GM12872 (cell line): ENCODE measurements around the gene GBA3.

Experiments
- TF ChIP-seq, protein P1 (sequence below): IDR thresholded peaks from 3 replicates; pipeline ENCODE4 v1.5.1; 2011; ENCODE audit warnings: low read depth, mild to moderate bottlenecking, low read length, moderate library complexity; ENCODE audit not compliant: insufficient read depth

The GBA3 gene

DNA sequence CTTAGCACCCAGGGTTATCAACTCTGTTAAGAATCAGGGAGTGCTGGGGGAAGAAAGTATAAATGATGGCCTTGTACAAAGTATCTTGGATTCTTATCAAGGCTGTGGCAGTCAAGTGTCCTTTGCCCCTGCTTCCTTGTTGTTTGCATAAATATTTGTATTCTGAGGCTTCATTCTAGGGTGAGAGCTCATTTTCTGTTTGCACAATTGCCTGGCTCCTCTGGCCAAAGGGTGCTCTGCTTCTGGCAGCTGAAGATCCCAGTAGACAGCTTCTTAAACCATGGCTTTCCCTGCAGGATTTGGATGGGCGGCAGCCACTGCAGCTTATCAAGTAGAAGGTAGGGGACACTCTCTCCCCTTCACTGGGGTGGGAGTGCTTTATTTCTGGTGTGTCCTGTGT lies at the start of gene GBA3:
GBA3 (plus strand) TSS at position 202 of the 400 bp plus-strand sequence.
- TF ChIP-seq, protein P1, sequence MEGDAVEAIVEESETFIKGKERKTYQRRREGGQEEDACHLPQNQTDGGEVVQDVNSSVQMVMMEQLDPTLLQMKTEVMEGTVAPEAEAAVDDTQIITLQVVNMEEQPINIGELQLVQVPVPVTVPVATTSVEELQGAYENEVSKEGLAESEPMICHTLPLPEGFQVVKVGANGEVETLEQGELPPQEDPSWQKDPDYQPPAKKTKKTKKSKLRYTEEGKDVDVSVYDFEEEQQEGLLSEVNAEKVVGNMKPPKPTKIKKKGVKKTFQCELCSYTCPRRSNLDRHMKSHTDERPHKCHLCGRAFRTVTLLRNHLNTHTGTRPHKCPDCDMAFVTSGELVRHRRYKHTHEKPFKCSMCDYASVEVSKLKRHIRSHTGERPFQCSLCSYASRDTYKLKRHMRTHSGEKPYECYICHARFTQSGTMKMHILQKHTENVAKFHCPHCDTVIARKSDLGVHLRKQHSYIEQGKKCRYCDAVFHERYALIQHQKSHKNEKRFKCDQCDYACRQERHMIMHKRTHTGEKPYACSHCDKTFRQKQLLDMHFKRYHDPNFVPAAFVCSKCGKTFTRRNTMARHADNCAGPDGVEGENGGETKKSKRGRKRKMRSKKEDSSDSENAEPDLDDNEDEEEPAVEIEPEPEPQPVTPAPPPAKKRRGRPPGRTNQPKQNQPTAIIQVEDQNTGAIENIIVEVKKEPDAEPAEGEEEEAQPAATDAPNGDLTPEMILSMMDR = no peak

- TF ChIP-seq, protein P1 = no peak
These were observed 48.8 kb upstream of the GBA3 start for GRCh38 chr4:22643952-22644351.

- TF ChIP-seq, protein P1 = no peak
These were observed 47.1 kb upstream of the GBA3 start for GRCh38 chr4:22645481-22646182.

DNA sequence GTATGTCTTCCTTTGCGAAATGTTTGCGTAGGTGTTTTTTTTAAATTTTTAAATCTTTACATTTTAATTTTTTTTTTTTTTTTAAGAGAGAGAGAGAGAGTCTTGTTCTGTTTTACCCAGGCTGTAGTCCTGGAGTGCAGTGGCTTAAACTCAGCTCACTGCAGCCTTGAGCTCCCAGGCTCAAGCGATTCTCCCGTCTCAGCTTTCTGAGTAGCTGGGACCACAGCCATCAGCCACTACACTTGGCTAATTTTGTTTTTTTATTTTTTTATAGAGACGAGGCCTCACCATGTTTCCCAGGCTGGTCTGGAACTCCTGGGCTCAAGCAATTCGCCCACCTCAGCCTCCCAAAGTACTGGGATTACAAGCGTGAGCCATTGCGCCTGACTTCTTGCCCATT lies 43.7 kb upstream of the GBA3 start:
- TF ChIP-seq, protein P1 = no peak

GRCh38 chr4:22650771-22651170 lies 42.0 kb upstream of the GBA3 start:
- TF ChIP-seq, protein P1 = no peak

GRCh38 chr4:22653752-22654151 lies 39.0 kb upstream of the GBA3 start:
- TF ChIP-seq, protein P1 = no peak

DNA sequence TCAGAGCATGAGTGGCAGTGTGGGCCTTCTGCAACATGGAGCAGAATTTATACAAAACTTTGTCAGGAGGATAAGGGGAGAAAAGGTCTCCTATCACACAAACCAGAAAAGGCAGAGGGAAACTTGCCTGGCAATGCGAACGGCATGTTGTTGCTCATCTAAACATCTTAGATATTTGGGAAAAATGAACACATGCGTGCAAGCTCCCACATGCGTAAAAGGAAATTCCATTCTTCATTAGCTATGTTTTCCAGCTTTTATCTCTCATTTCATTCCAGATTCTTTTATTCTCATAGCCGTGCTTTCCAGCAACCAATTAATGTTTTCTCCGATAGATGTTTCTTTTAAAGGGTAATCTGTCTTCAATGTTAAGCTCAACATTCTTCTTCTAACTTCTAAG lies 31.3 kb upstream of the GBA3 start:
- TF ChIP-seq, protein P1 = no peak
